NB4 (cell line): Measurements from ENCODE around the gene ABCG2.

Experiments
- POLR2A ChIP-seq: IDR thresholded peaks from 2 replicates; pipeline ENCODE4 v1.6.1; 2011; ENCODE audit warnings: mild to moderate bottlenecking; ENCODE audit not compliant: insufficient read length; ENCODE audit errors: extremely low read depth
- TF ChIP-seq, protein P1 (sequence below): IDR thresholded peaks from one replicate; pipeline ENCODE4 v1.5.1; 2012; ENCODE audit warnings: low read depth, low read length
- TF ChIP-seq, protein P2 (sequence below): IDR thresholded peaks from 2 replicates; pipeline ENCODE4 v1.6.1; 2011; ENCODE audit warnings: low read depth, low read length

GRCh38 chr4:88130544-88131305 is 27.7 kb downstream of the ABCG2 start:
- TF ChIP-seq, protein P1, sequence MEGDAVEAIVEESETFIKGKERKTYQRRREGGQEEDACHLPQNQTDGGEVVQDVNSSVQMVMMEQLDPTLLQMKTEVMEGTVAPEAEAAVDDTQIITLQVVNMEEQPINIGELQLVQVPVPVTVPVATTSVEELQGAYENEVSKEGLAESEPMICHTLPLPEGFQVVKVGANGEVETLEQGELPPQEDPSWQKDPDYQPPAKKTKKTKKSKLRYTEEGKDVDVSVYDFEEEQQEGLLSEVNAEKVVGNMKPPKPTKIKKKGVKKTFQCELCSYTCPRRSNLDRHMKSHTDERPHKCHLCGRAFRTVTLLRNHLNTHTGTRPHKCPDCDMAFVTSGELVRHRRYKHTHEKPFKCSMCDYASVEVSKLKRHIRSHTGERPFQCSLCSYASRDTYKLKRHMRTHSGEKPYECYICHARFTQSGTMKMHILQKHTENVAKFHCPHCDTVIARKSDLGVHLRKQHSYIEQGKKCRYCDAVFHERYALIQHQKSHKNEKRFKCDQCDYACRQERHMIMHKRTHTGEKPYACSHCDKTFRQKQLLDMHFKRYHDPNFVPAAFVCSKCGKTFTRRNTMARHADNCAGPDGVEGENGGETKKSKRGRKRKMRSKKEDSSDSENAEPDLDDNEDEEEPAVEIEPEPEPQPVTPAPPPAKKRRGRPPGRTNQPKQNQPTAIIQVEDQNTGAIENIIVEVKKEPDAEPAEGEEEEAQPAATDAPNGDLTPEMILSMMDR, result no peak
- no peak for TF ChIP-seq POLR2A
- TF ChIP-seq, protein P2, sequence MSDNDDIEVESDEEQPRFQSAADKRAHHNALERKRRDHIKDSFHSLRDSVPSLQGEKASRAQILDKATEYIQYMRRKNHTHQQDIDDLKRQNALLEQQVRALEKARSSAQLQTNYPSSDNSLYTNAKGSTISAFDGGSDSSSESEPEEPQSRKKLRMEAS, result no peak
